HG03378 (cell line): Measurements from ENCODE around the gene ADCY4.
"Not testable (repeated sequence)": the region's sequence is repeated elsewhere in the genome, so short reads cannot be mapped to it uniquely, and the experiment has no call there.

Experiments used
- ATAC-seq: cut with Tn5 transposase; IDR thresholded peaks from one replicate; pipeline ENCODE4 v1.9.1; 2021; ENCODE audit warnings: mild to moderate bottlenecking, moderate library complexity; ENCODE audit not compliant: unreplicated experiment

ADCY4 gene

GRCh38 chr14:24367514-24368211 is 32.8 kb upstream of the ADCY4 start, which contains the start of gene NFATC4:
TSS of gene NFATC4 (plus strand) at chr14:24368184. CDS start at chr14:24368341, 157 bp downstream.
- peak; percentile 16 for ATAC-seq

- ATAC-seq = peak; percentile 32
These were observed 32.0 kb upstream of the ADCY4 start for GRCh38 chr14:24366721-24367513.

GRCh38 chr14:24366413-24366720 is 31.5 kb upstream of the ADCY4 start:
- ATAC-seq = no peak

GRCh38 chr14:24365600-24366412 is 30.9 kb upstream of the ADCY4 start:
- ATAC-seq = no peak

- ATAC-seq = no peak
These were observed 30.0 kb upstream of the ADCY4 start for GRCh38 chr14:24364841-24365240.

- ATAC-seq = no peak
These were observed 28.5 kb upstream of the ADCY4 start for GRCh38 chr14:24363401-24363800.

GRCh38 chr14:24362241-24362960 is 27.5 kb upstream of the ADCY4 start:
- ATAC-seq = no peak

GRCh38 chr14:24361326-24361725 is 26.5 kb upstream of the ADCY4 start:
- ATAC-seq = no peak

- ATAC-seq = no peak
These were observed 25.4 kb upstream of the ADCY4 start for GRCh38 chr14:24360281-24360680.

- ATAC-seq = no peak
These were observed 21.3 kb upstream of the ADCY4 start for GRCh38 chr14:24356208-24356607.

GRCh38 chr14:24355009-24355408 is 20.1 kb upstream of the ADCY4 start:
- ATAC-seq = no peak

- ATAC-seq = not testable (repeated sequence)
These were observed 19.6 kb upstream of the ADCY4 start for GRCh38 chr14:24354482-24354825.

GRCh38 chr14:24353559-24354481 is 18.9 kb upstream of the ADCY4 start:
- ATAC-seq = no peak

GRCh38 chr14:24351517-24351916 is 16.6 kb upstream of the ADCY4 start:
- ATAC-seq = no peak

- no peak for ATAC-seq
These were observed 14.9 kb upstream of the ADCY4 start for GRCh38 chr14:24349742-24350141.

- ATAC-seq = no peak
These were observed 13.3 kb upstream of the ADCY4 start for GRCh38 chr14:24348186-24348585.

- no peak for ATAC-seq
These were observed 12.3 kb upstream of the ADCY4 start for GRCh38 chr14:24347134-24347533.

- ATAC-seq = no peak
These were observed 9.2 kb upstream of the ADCY4 start for GRCh38 chr14:24343795-24344660.

- no peak for ATAC-seq
These were observed 8.0 kb upstream of the ADCY4 start for GRCh38 chr14:24342889-24343288.
